Measurements from ENCODE around the gene MPO. TPM values are rescaled to one million over a fixed set of nuclear protein-coding genes. Genes with fewer than 3 reads are reported as not detected.

The MPO gene
- polyA plus RNA-seq, 3 donors = 4.2 to 7.5 (median 6.0) TPM

- H3K4me1 Mint-ChIP-seq = peaks cover 7% of the 10 kb centered on the region
- Histone ChIP-seq H4K20me1 (ENCODE audit: insufficient read depth, low read length) (no peaks in the 10 kb centered on the region), H2AFZ (ENCODE audit: insufficient read depth, low read depth, low read length, poor library complexity, severe bottlenecking) (no peak overlapping the region), H3K4me2 (replicated peaks; ENCODE audit: extremely low read depth, low read length, poor library complexity, severe bottlenecking) (no peak overlapping the region), H3K36me3 (replicated peaks in 1 of 2; ENCODE audit: control insufficient read depth in 1 of 2, insufficient read depth in 2 of 2, low read length in 2 of 2) (no peaks in the 10 kb centered on the region), H3K4me3 (replicated peaks in 1 of 3; ENCODE audit: low read depth in 2 of 3, low read length in 3 of 3) (no peak overlapping the region), H3K9ac (ENCODE audit: insufficient read depth, low read length, poor library complexity, severe bottlenecking) (no peak overlapping the region), H3K27me3 (ENCODE audit: control insufficient read depth in 2 of 2, insufficient read depth in 2 of 2, low read length in 2 of 2) (peaks cover 22 to 45% of the 10 kb centered on the region in 2 donors), H3K27ac (ENCODE audit: low read depth in 1 of 2, low read length in 2 of 2) (no peak overlapping the region), H3K9me3 (replicated peaks in 1 of 2; ENCODE audit: control insufficient read depth in 1 of 2, insufficient read depth in 1 of 2, low read length in 2 of 2) (no peaks in the 10 kb centered on the region), H3K79me2 (ENCODE audit: insufficient read depth, low read length) (no peaks in the 10 kb centered on the region), H3K4me1 (ENCODE audit: control insufficient read depth in 1 of 2, insufficient read depth in 2 of 2, low read length in 2 of 2) (peaks cover 2 to 3% of the 10 kb centered on the region in 2 donors)
- H3K4me3 Mint-ChIP-seq = peak overlapping the region in 1 of 2 donors; percentile 10
- H3K9me3 Mint-ChIP-seq = no peaks in the 10 kb centered on the region
- TF ChIP-seq, protein P1, sequence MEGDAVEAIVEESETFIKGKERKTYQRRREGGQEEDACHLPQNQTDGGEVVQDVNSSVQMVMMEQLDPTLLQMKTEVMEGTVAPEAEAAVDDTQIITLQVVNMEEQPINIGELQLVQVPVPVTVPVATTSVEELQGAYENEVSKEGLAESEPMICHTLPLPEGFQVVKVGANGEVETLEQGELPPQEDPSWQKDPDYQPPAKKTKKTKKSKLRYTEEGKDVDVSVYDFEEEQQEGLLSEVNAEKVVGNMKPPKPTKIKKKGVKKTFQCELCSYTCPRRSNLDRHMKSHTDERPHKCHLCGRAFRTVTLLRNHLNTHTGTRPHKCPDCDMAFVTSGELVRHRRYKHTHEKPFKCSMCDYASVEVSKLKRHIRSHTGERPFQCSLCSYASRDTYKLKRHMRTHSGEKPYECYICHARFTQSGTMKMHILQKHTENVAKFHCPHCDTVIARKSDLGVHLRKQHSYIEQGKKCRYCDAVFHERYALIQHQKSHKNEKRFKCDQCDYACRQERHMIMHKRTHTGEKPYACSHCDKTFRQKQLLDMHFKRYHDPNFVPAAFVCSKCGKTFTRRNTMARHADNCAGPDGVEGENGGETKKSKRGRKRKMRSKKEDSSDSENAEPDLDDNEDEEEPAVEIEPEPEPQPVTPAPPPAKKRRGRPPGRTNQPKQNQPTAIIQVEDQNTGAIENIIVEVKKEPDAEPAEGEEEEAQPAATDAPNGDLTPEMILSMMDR (IDR thresholded peaks at IDR 0.05) = no peak
- WGBS (ENCODE audit: insufficient coverage) = 29% methylated on average over 3 of the region's 8 CpGs
- peak overlapping the region in 1 of 7 donors; percentile 8 for H3K27ac Mint-ChIP-seq
- intact Hi-C loops (cut with micrococcal nuclease) = no loop called here
- H3K27me3 Mint-ChIP-seq (ENCODE audit: low read depth in 3 of 3) = peaks cover 45 to 70% (median 59%) of the 10 kb centered on the region in 3 donors
- H3K36me3 Mint-ChIP-seq = no peaks in the 10 kb centered on the region
- DNase-seq = no peak
These were observed 25.9 kb downstream of the MPO start for GRCh38 chr17:58254803-58255202.

GRCh38 chr17:58253082-58253481 is 27.7 kb downstream of the MPO start:
- no peaks in the 10 kb centered on the region for H4K20me1 ChIP-seq (ENCODE audit: insufficient read depth, low read length)
- H3K27me3 Mint-ChIP-seq (ENCODE audit: low read depth in 3 of 3) = peaks cover 41 to 69% (median 55%) of the 10 kb centered on the region in 3 donors
- no peak overlapping the region for H3K27ac ChIP-seq (ENCODE audit: low read depth in 1 of 2, low read length in 2 of 2)
- intact Hi-C loops (cut with micrococcal nuclease) = no loop called here
- H3K9me3 ChIP-seq (replicated peaks in 1 of 2; ENCODE audit: control insufficient read depth in 1 of 2, insufficient read depth in 1 of 2, low read length in 2 of 2) = no peaks in the 10 kb centered on the region
- no peak overlapping the region for H3K9ac ChIP-seq (ENCODE audit: insufficient read depth, low read length, poor library complexity, severe bottlenecking)
- no peak overlapping the region for H3K4me2 ChIP-seq (replicated peaks; ENCODE audit: extremely low read depth, low read length, poor library complexity, severe bottlenecking)
- TF ChIP-seq, protein P1 (IDR thresholded peaks at IDR 0.05) = no peak
- 100% methylated on average over 1 of the region's 3 CpGs for WGBS (ENCODE audit: insufficient coverage)
- no peaks in the 10 kb centered on the region for H3K36me3 Mint-ChIP-seq
- H3K36me3 ChIP-seq (replicated peaks in 1 of 2; ENCODE audit: control insufficient read depth in 1 of 2, insufficient read depth in 2 of 2, low read length in 2 of 2) = no peaks in the 10 kb centered on the region
- peaks cover 0 to 3% (median 0%) of the 10 kb centered on the region in 7 donors for H3K9me3 Mint-ChIP-seq
- H3K27me3 ChIP-seq (ENCODE audit: control insufficient read depth in 2 of 2, insufficient read depth in 2 of 2, low read length in 2 of 2) = peaks cover 13 to 42% of the 10 kb centered on the region in 2 donors
- H3K4me3 Mint-ChIP-seq = peak overlapping the region in 1 of 2 donors; percentile 35
- H3K4me3 ChIP-seq (replicated peaks in 1 of 3; ENCODE audit: low read depth in 2 of 3, low read length in 3 of 3) = no peak overlapping the region
- H3K4me1 ChIP-seq (ENCODE audit: control insufficient read depth in 1 of 2, insufficient read depth in 2 of 2, low read length in 2 of 2) = peaks cover 12 to 17% of the 10 kb centered on the region in 2 donors
- H3K4me1 Mint-ChIP-seq = peaks cover 14% of the 10 kb centered on the region
- no peaks in the 10 kb centered on the region for H3K79me2 ChIP-seq (ENCODE audit: insufficient read depth, low read length)
- no peak for DNase-seq
- H3K27ac Mint-ChIP-seq = no peak overlapping the region
- no peak overlapping the region for H2AFZ ChIP-seq (ENCODE audit: insufficient read depth, low read depth, low read length, poor library complexity, severe bottlenecking)

Data from CD14-positive monocyte (primary cell).